HepG2 (cell line): ENCODE data around the gene ARID3C. TPM values are rescaled to one million over a fixed set of nuclear protein-coding genes. Genes with fewer than 3 reads are reported as not detected.
A peak's percentile ranks its signal among the peaks of the same experiment; 100 is the strongest.

ENCODE experiments used
- ATAC-seq: fragments of 200-7000 bp; cut with Tn5 transposase; 3 replicates; pipeline ENCODE4 v1.9.1; 2020; ENCODE audit warnings: mild to moderate bottlenecking, moderate library complexity
- BruUV-seq: library from RNA; stranded (reverse); fragments of 400-500 nt; replicated peaks from 2 replicates; lab custom pipeline; 2021; lab: Mats Ljungman, UMichigan
- CTCF ChIA-PET: fragments of 300-600 bp; formaldehyde crosslinking; extraction: SDS; loops from one replicate; lab custom pipeline; 2021; ENCODE audit warnings: low total read pairs, inconsistent platforms, low intra/inter-chr PET ratio; lab: Yijun Ruan, JAX
- POLR2A ChIA-PET: fragments of 350-600 bp; sonication (Branson Sonifier 250); formaldehyde crosslinking; loops from one replicate; lab custom pipeline; 2020; ENCODE audit warnings: antibody characterized with exemption, inconsistent platforms; lab: Yijun Ruan, JAX
- DNase-seq: peaks from one replicate; pipeline ENCODE4 v3.0.0-alpha.2; 2015; ENCODE audit warnings: low spot score
- FAIRE-seq: peaks from 3 replicates; lab custom pipeline; 2011; peaks lifted over from hg19 to GRCh38; lab: Jason Lieb, UNC
- H2AFZ ChIP-seq: one replicate; pipeline ENCODE4 v1.6.1; 2011; ENCODE audit warnings: low read length, inconsistent platforms
- H3K27ac ChIP-seq: fragments of 300-600 bp; 3 replicates; pipeline ENCODE4 v1.8.0; 2011; ENCODE audit warnings: mixed run types, mild to moderate bottlenecking, mixed read lengths, low read length, inconsistent platforms; ENCODE audit not compliant: insufficient read depth; ENCODE audit errors: extremely low read length
- H3K27me3 ChIP-seq, 2 experiments: fragments of 200-600 bp in 1 of 2; 2 replicates in 1 of 2; 3 replicates in 1 of 2; pipeline versions ENCODE4 v1.6.0 to v1.8.0; 2011; ENCODE audit warnings: low read length in 2 of 2, mild to moderate bottlenecking in 2 of 2, moderate library complexity in 2 of 2, inconsistent platforms in 1 of 2; ENCODE audit not compliant: insufficient read depth in 2 of 2, control insufficient read depth in 1 of 2
- H3K36me3 ChIP-seq, 2 experiments: fragments of 200-600 bp in 1 of 2; replicated peaks in 1 of 2; 2 replicates in 1 of 2; 3 replicates in 1 of 2; pipeline versions ENCODE4 v1.5.1 to v1.8.0; 2011; ENCODE audit warnings: low read length in 2 of 2, inconsistent platforms in 1 of 2; ENCODE audit not compliant: insufficient read depth in 2 of 2, control insufficient read depth in 1 of 2
- H3K4me1 ChIP-seq: 2 replicates; pipeline ENCODE4 v1.5.1; 2012; ENCODE audit warnings: low read length, inconsistent platforms; ENCODE audit not compliant: insufficient read depth
- H3K4me2 ChIP-seq: 2 replicates; pipeline ENCODE4 v1.6.0; 2011; ENCODE audit warnings: low read depth, low read length, inconsistent platforms
- H3K4me3 ChIP-seq, 3 experiments: fragments of 200-600 bp in 1 of 3; sonication (generic), shearing (Covaris generic) in 1 of 3; replicated peaks in 1 of 3; 2 replicates each; pipeline ENCODE4 v1.5.1; 2011 to 2016; ENCODE audit warnings: low read length in 3 of 3, inconsistent platforms in 2 of 3, low read depth in 2 of 3, mild to moderate bottlenecking in 2 of 3, control low read depth in 1 of 3, mixed read lengths in 1 of 3; ENCODE audit not compliant: insufficient read depth in 1 of 3
- H3K79me2 ChIP-seq: one replicate; pipeline ENCODE4 v1.6.1; 2011; ENCODE audit warnings: low read length, inconsistent platforms; ENCODE audit not compliant: insufficient read depth
- H3K9ac ChIP-seq: 2 replicates; pipeline ENCODE4 v1.6.0; 2011; ENCODE audit warnings: mild to moderate bottlenecking, low read depth, low read length, inconsistent platforms; ENCODE audit not compliant: insufficient read depth
- H3K9me3 ChIP-seq: 2 replicates; pipeline ENCODE4 v1.5.1; 2012; ENCODE audit warnings: mild to moderate bottlenecking, low read length
- H4K20me1 ChIP-seq: 2 replicates; pipeline ENCODE4 v1.6.0; 2011; ENCODE audit warnings: inconsistent platforms, mild to moderate bottlenecking, low read length, moderate library complexity; ENCODE audit not compliant: insufficient read depth
- ARNT2 ChIP-seq: sonication (generic); formaldehyde crosslinking; IDR thresholded peaks from 2 replicates; pipeline ENCODE4 v1.8.0; 2022; ENCODE audit warnings: mild to moderate bottlenecking, low read depth, missing genetic modification reagents, moderate library complexity
- CTCF ChIP-seq: sonication (generic); formaldehyde crosslinking; IDR thresholded peaks from 2 replicates; pipeline ENCODE4 v1.5.0; 2020; ENCODE audit warnings: mild to moderate bottlenecking, missing genetic modification reagents, moderate library complexity
- IRF2 ChIP-seq: IDR thresholded peaks from 2 replicates; pipeline ENCODE4 v1.6.1; 2018; ENCODE audit warnings: missing genetic modification reagents, missing compliant biosample characterization
- NFE2L2 ChIP-seq: fragments of 150-350 bp; IDR thresholded peaks from 2 replicates; pipeline ENCODE4 v1.6.1; 2014; ENCODE audit warnings: low read length
- NR0B2 ChIP-seq: sonication (generic); formaldehyde crosslinking; IDR thresholded peaks from 2 replicates; pipeline ENCODE4 v1.4.0; 2020; ENCODE audit warnings: mild to moderate bottlenecking, missing genetic modification reagents
- NR2F2 ChIP-seq: IDR thresholded peaks from 2 replicates; pipeline ENCODE4 v1.6.1; 2012; ENCODE audit warnings: low read depth, inconsistent platforms, borderline replicate concordance
- RAD21 ChIP-seq: fragments of 450-650 bp; formaldehyde crosslinking; IDR thresholded peaks from 2 replicates; pipeline ENCODE4 v1.5.0; 2020; ENCODE audit warnings: mild to moderate bottlenecking
- RARA ChIP-seq: IDR thresholded peaks from 2 replicates; pipeline ENCODE4 v1.6.1; 2016; ENCODE audit warnings: missing genetic modification reagents, missing compliant biosample characterization
- REPIN1 ChIP-seq: sonication (generic); formaldehyde crosslinking; IDR thresholded peaks from 2 replicates; pipeline ENCODE4 v1.8.0; 2022; ENCODE audit warnings: missing genetic modification reagents, low read depth, mild to moderate bottlenecking, borderline replicate concordance
- SP140L ChIP-seq: sonication (generic); formaldehyde crosslinking; IDR thresholded peaks from 2 replicates; pipeline ENCODE4 v1.4.0; 2020; ENCODE audit warnings: missing genetic modification reagents, borderline replicate concordance
- STAG1 ChIP-seq: sonication (generic); formaldehyde crosslinking; IDR thresholded peaks from 2 replicates; pipeline ENCODE4 v1.4.0; 2020; ENCODE audit warnings: missing genetic modification reagents
- ZBTB7B ChIP-seq: sonication (generic); formaldehyde crosslinking; IDR thresholded peaks from 2 replicates; pipeline ENCODE4 v1.4.0; 2020; ENCODE audit warnings: missing genetic modification reagents
- ZKSCAN1 ChIP-seq: fragments of 150-350 bp; IDR thresholded peaks from 2 replicates; pipeline ENCODE4 v1.6.1; 2014; ENCODE audit warnings: low read length
- ZNF160 ChIP-seq: sonication (generic); formaldehyde crosslinking; IDR thresholded peaks from 2 replicates; pipeline ENCODE4 v1.8.0; 2022; ENCODE audit warnings: mild to moderate bottlenecking, inconsistent platforms, missing genetic modification reagents
- ZNF354B ChIP-seq: sonication (generic); formaldehyde crosslinking; IDR thresholded peaks from 2 replicates; pipeline ENCODE4 v1.8.0; 2022; ENCODE audit warnings: mild to moderate bottlenecking, missing genetic modification reagents
- ZNF530 ChIP-seq: sonication (generic); formaldehyde crosslinking; IDR thresholded peaks from 2 replicates; pipeline ENCODE4 v1.5.0; 2020; ENCODE audit warnings: low read depth, mild to moderate bottlenecking, missing genetic modification reagents
- ZNF879 ChIP-seq: sonication (generic); formaldehyde crosslinking; IDR thresholded peaks from 2 replicates; pipeline ENCODE4 v1.8.1; 2023; ENCODE audit warnings: missing genetic modification reagents
- ZSCAN30 ChIP-seq: sonication (generic); formaldehyde crosslinking; IDR thresholded peaks from 2 replicates; pipeline ENCODE4 v1.5.0; 2020; ENCODE audit warnings: mild to moderate bottlenecking, missing genetic modification reagents
- WGBS: methylation state at CpG from one replicate; pipeline ENCODE4 v1.1.6; 2017; ENCODE audit warnings: low lambda C conversion rate; 5-methylcytosine and 5-hydroxymethylcytosine counted together
- in situ Hi-C: cut with HindIII; loops from 2 replicates; pipeline ENCODE4 v1.10.0; 2017; ENCODE audit warnings: low pct_unique_long_range_greater_than_20kb; ENCODE audit not compliant: extremely low pct_ligation_motif_present
- intact Hi-C: fragments of 100-400 bp; cut with micrococcal nuclease; formaldehyde crosslinking; loops from one replicate; pipeline ENCODE4 v1.10.0; 2022; ENCODE audit not compliant: unreplicated experiment
- polyA plus RNA-seq, 8 experiments: library from polyadenylated mRNA; depleted of rRNA in 3 of 8; stranded (reverse) in 7 of 8; unstranded in 1 of 8; fragments of >200 nt; fragmentation: Illumina TruSeq in 4 of 8; extraction: Trizol in 4 of 8; gene quantifications; 2 replicates each; pipeline versions ENCODE4 v1.2.1 to v1.2.3, GENCODE V29; 2011 to 2016; ENCODE audit warnings: low read depth in 4 of 8, missing spikeins in 1 of 8, mixed read lengths in 1 of 8; ENCODE audit not compliant: insufficient read depth in 1 of 8
- total RNA-seq, 5 experiments: library from RNA; depleted of rRNA; stranded (reverse); fragments of >200 nt; fragmentation: Illumina TruSeq; extraction: Trizol; gene quantifications; 2 replicates each; pipeline ENCODE4 v1.2.3, GENCODE V29; 2016; ENCODE audit warnings: low read depth in 1 of 5

Gene ARID3C
- total and polyA plus RNA-seq, 2 of the 13 experiments (the other 11 are each of a cell fraction or from before 2014, with no cell fraction given), result not detected

GRCh38 chr9:34603610-34604231, 25.1 kb downstream of the ARID3C start (continued):
- TF ChIP-seq STAG1 (CRISPR knock-in tag) (peak; percentile 93), CTCF (CRISPR knock-in tag) (peak; percentile 94), NFE2L2 (no peak), IRF2 (CRISPR knock-in tag) (0 out of 2 replicates have a peak, but pooled peaks have one; percentile 24), RAD21 (CRISPR knock-in tag) (peak; percentile 72), REPIN1 (CRISPR knock-in tag) (peak; percentile 48; the same call in 1 of the 2 replicates), SP140L (no peak)

- POLR2A ChIA-PET, result no interaction called here
- no peaks in the 10 kb centered on the region for H3K79me2 ChIP-seq
- no peak overlapping the region for H3K4me2 ChIP-seq
- intact Hi-C loops, result loop anchor here (5.0 kb wide), 1 partner anchor 270 kb away; no protein-coding TSS in a partner anchor
- no peaks in the 10 kb centered on the region for H3K9me3 ChIP-seq
- no peak overlapping the region for H2AFZ ChIP-seq
- WGBS, result under 1% methylated on average over 6 of the region's 6 CpGs
- FAIRE-seq (no peak), ATAC-seq (no peak), DNase-seq (no peak)
- no peaks in the 10 kb centered on the region for H4K20me1 ChIP-seq
- H3K27ac ChIP-seq, result no peak overlapping the region
- TF ChIP-seq ZNF879 (CRISPR knock-in tag) (no peak), ARNT2 (CRISPR knock-in tag) (no peak), ZSCAN30 (CRISPR knock-in tag) (no peak), RARA (CRISPR knock-in tag) (no peak), ZKSCAN1 (no peak), NR2F2 (no peak), NR0B2 (CRISPR knock-in tag) (no peak), ZNF160 (CRISPR knock-in tag) (no peak), ZNF354B (CRISPR knock-in tag) (no peak), ZBTB7B (CRISPR knock-in tag) (no peak), ZNF530 (CRISPR knock-in tag) (no peak)
- BruUV-seq, result no TSS peak
- in situ Hi-C loops, result loop anchor here (5.0 kb wide), 1 partner anchor 160 kb away; no protein-coding TSS in a partner anchor
- no peaks in the 10 kb centered on the region for H3K36me3 ChIP-seq
- no peak overlapping the region for H3K4me3 ChIP-seq
- CTCF ChIA-PET, result interaction anchor here (1.1 to 1.6 kb wide), 2 partner anchors 10 to 55 kb away, joined by 3 to 6 read pairs; no protein-coding TSS in a partner anchor
- H3K9ac ChIP-seq, result no peak overlapping the region
- H3K27me3 ChIP-seq, result no peaks in the 10 kb centered on the region
- H3K4me1 ChIP-seq, result peaks cover 7% of the 10 kb centered on the region
These were observed 26.8 kb downstream of the ARID3C start for GRCh38 chr9:34601937-34602573.
